MM.1S (cell line): Measurements from ENCODE around the gene ADAM15.

Experiments used
- DNase-seq: peaks from one replicate; pipeline ENCODE4 v3.0.0-alpha.2; 2015
- H2AFZ ChIP-seq: fragments of 300-600 bp; sonication (generic); 2 replicates; pipeline ENCODE4 v1.6.0; 2016; ENCODE audit warnings: antibody characterized with exemption, low read length
- H3F3A ChIP-seq: fragments of 300-600 bp; sonication (generic); 2 replicates; pipeline ENCODE4 v1.6.1; 2016; ENCODE audit warnings: mild to moderate bottlenecking, antibody characterized with exemption, low read length, moderate library complexity, mixed read lengths; ENCODE audit not compliant: insufficient read depth
- H3K27ac ChIP-seq: fragments of 300-600 bp; sonication (generic); 2 replicates; pipeline ENCODE4 v1.5.1; 2016; ENCODE audit warnings: mild to moderate bottlenecking, low read length
- H3K27me3 ChIP-seq: fragments of 300-600 bp; sonication (generic); replicated peaks from 2 replicates; pipeline ENCODE4 v1.6.0; 2016; ENCODE audit warnings: low read length; ENCODE audit not compliant: insufficient read depth
- H3K36me3 ChIP-seq: fragments of 300-600 bp; sonication (generic); replicated peaks from 2 replicates; pipeline ENCODE4 v1.6.1; 2016; ENCODE audit warnings: mild to moderate bottlenecking, low read length, mixed read lengths; ENCODE audit not compliant: insufficient read depth
- H3K4me1 ChIP-seq: fragments of 300-600 bp; sonication (generic); 2 replicates; pipeline ENCODE4 v1.6.1; 2016; ENCODE audit warnings: low read length, mixed read lengths
- H3K4me2 ChIP-seq: fragments of 300-600 bp; sonication (generic); 2 replicates; pipeline ENCODE4 v1.6.0; 2016; ENCODE audit warnings: low read depth, low read length
- H3K4me3 ChIP-seq: fragments of 300-600 bp; sonication (generic); 2 replicates; pipeline ENCODE4 v1.5.1; 2016; ENCODE audit warnings: low read length, mixed read lengths
- H3K79me2 ChIP-seq: fragments of 300-600 bp; sonication (generic); 2 replicates; pipeline ENCODE4 v1.6.1; 2016; ENCODE audit warnings: mixed run types, low read length, mixed read lengths
- H3K9ac ChIP-seq: fragments of 300-600 bp; sonication (generic); 2 replicates; pipeline ENCODE4 v1.6.1; 2016; ENCODE audit warnings: low read length, mixed read lengths
- H3K9me2 ChIP-seq: fragments of 300-600 bp; sonication (generic); replicated peaks from 2 replicates; pipeline ENCODE4 v1.6.1; 2016; ENCODE audit warnings: mild to moderate bottlenecking, low read length, mixed read lengths; ENCODE audit not compliant: insufficient read depth
- H3K9me3 ChIP-seq: fragments of 300-600 bp; sonication (generic); replicated peaks from 2 replicates; pipeline ENCODE4 v1.6.1; 2016; ENCODE audit warnings: mild to moderate bottlenecking, low read length, mixed read lengths; ENCODE audit not compliant: insufficient read depth
- H4K20me1 ChIP-seq: fragments of 300-600 bp; sonication (generic); 2 replicates; pipeline ENCODE4 v1.6.1; 2016; ENCODE audit warnings: mild to moderate bottlenecking, low read length, moderate library complexity, mixed read lengths; ENCODE audit not compliant: insufficient read depth
- EZH2 ChIP-seq: fragments of 300-600 bp; sonication (generic); optimal IDR thresholded peaks from 2 replicates; pipeline ENCODE3; 2017; ENCODE audit warnings: low read depth, mild to moderate bottlenecking, antibody characterized with exemption, low read length, mixed read lengths
- EZH2phosphoT487 ChIP-seq: fragments of 300-600 bp; sonication (generic); IDR thresholded peaks from 2 replicates; pipeline ENCODE4 v1.6.1; 2018; ENCODE audit warnings: antibody characterized with exemption, low read length
- TF ChIP-seq, protein P1 (sequence below): fragments of 300-600 bp; sonication (generic); IDR thresholded peaks from 2 replicates; pipeline ENCODE4 v1.5.1; 2016; ENCODE audit warnings: antibody characterized with exemption, low read length, mixed read lengths

Gene ADAM15

GRCh38 chr1:155066777-155067176, 15.7 kb downstream of the ADAM15 start:
- TF ChIP-seq EZH2phosphoT487 (no peak), EZH2 (no peak)
- TF ChIP-seq, protein P1, sequence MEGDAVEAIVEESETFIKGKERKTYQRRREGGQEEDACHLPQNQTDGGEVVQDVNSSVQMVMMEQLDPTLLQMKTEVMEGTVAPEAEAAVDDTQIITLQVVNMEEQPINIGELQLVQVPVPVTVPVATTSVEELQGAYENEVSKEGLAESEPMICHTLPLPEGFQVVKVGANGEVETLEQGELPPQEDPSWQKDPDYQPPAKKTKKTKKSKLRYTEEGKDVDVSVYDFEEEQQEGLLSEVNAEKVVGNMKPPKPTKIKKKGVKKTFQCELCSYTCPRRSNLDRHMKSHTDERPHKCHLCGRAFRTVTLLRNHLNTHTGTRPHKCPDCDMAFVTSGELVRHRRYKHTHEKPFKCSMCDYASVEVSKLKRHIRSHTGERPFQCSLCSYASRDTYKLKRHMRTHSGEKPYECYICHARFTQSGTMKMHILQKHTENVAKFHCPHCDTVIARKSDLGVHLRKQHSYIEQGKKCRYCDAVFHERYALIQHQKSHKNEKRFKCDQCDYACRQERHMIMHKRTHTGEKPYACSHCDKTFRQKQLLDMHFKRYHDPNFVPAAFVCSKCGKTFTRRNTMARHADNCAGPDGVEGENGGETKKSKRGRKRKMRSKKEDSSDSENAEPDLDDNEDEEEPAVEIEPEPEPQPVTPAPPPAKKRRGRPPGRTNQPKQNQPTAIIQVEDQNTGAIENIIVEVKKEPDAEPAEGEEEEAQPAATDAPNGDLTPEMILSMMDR = no peak
- H3K9me2 ChIP-seq = no peaks in the 10 kb centered on the region
- peaks cover 21% of the 10 kb centered on the region for H3F3A ChIP-seq
- no peak overlapping the region for H3K4me2 ChIP-seq
- peaks cover 16% of the 10 kb centered on the region for H3K4me1 ChIP-seq
- H2AFZ ChIP-seq = no peak overlapping the region
- DNase-seq = no peak
- no peaks in the 10 kb centered on the region for H3K9me3 ChIP-seq
- H4K20me1 ChIP-seq = no peaks in the 10 kb centered on the region
- no peaks in the 10 kb centered on the region for H3K27me3 ChIP-seq
- no peak overlapping the region for H3K9ac ChIP-seq
- 0 out of 2 replicates have a peak, but pooled peaks cover 7% of the 10 kb centered on the region for H3K79me2 ChIP-seq
- H3K27ac ChIP-seq = no peak overlapping the region
- no peaks in the 10 kb centered on the region for H3K36me3 ChIP-seq
- no peak overlapping the region for H3K4me3 ChIP-seq

DNA sequence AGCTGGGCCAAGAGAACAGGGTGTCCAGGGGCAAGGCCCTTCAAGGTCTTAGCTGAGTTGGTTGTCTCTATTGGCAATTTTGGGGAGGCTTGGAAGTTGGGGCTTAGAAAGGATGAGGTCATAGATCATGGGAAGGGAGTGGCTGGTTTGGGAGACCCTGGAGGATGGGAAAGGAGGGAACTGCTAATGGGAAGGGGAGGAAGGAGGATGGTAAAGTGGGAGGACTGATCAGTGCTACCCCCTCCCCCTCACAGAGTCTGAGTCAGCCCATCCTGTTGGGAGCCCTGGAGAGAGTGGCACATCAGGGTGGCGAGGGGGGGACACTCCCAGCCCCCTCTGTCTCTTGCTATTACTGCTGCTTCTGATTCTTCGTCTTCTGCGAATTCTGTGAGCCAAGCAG, 17.5 kb downstream of the ADAM15 start:
- no peaks in the 10 kb centered on the region for H3K9me2 ChIP-seq
- H3K9ac ChIP-seq = no peak overlapping the region
- no peak overlapping the region for H2AFZ ChIP-seq
- no peak overlapping the region for H3K4me3 ChIP-seq
- H3K27me3 ChIP-seq = no peaks in the 10 kb centered on the region
- H3F3A ChIP-seq = peaks cover 14% of the 10 kb centered on the region
- H3K4me1 ChIP-seq = peaks cover 14% of the 10 kb centered on the region
- no peaks in the 10 kb centered on the region for H3K36me3 ChIP-seq
- H3K79me2 ChIP-seq = 0 out of 2 replicates have a peak, but pooled peaks cover 5% of the 10 kb centered on the region
- H3K9me3 ChIP-seq = no peaks in the 10 kb centered on the region
- TF ChIP-seq EZH2 (no peak), EZH2phosphoT487 (no peak)
- TF ChIP-seq, protein P1 = no peak
- DNase-seq = no peak
- no peak overlapping the region for H3K4me2 ChIP-seq
- H4K20me1 ChIP-seq = no peaks in the 10 kb centered on the region
- H3K27ac ChIP-seq = no peak overlapping the region

- H3K27ac ChIP-seq = no peak overlapping the region
- H3K27me3 ChIP-seq = no peaks in the 10 kb centered on the region
- TF ChIP-seq, protein P1 = no peak
- TF ChIP-seq EZH2 (no peak), EZH2phosphoT487 (no peak)
- H3K36me3 ChIP-seq = no peaks in the 10 kb centered on the region
- no peaks in the 10 kb centered on the region for H3K9me2 ChIP-seq
- peaks cover 15% of the 10 kb centered on the region for H3K4me1 ChIP-seq
- H3K9ac ChIP-seq = no peak overlapping the region
- H3K4me3 ChIP-seq = no peak overlapping the region
- H4K20me1 ChIP-seq = no peaks in the 10 kb centered on the region
- no peaks in the 10 kb centered on the region for H3K9me3 ChIP-seq
- H3K4me2 ChIP-seq = no peak overlapping the region
- no peak overlapping the region for H2AFZ ChIP-seq
- H3F3A ChIP-seq = peaks cover 9% of the 10 kb centered on the region; the same call in 1 of the 2 replicates
- DNase-seq = no peak
- 0 out of 2 replicates have a peak, but pooled peaks cover 5% of the 10 kb centered on the region for H3K79me2 ChIP-seq
These were observed 18.5 kb downstream of the ADAM15 start for GRCh38 chr1:155069551-155070157.
